Epithelial cell of prostate (primary cell): ENCODE measurements around the gene C12orf60.

Experiments used
- DNase-seq: peaks from one replicate; pipeline ENCODE4 v3.0.0-alpha.2; 2011; ENCODE audit warnings: low read depth, low spot score
- H3K27ac ChIP-seq: fragments of 450-650 bp; 2 replicates; pipeline ENCODE4 v1.5.1; 2017; ENCODE audit warnings: mild to moderate bottlenecking

C12orf60 gene

DNA sequence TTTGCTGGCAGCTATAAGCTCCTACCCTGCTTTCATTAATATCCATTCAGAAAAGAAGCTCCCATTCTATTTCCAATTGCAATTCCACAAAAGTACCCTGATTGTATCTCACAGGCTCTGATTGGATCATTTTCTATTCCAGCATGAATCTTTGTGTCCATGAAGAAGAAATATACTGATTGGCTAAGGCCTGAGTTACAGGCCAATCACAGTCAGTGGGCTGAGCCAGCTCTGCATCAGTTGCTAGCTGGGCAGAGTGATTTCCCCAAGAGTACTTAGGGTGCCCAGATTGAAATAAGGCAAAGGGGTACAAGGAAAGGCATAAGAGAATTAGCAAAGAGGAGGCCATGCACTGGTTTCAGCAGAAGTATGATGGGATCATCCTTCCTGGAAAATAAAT is 25.4 kb downstream of the C12orf60 start:
- H3K27ac ChIP-seq: no peak overlapping the region
- no peak for DNase-seq

DNA sequence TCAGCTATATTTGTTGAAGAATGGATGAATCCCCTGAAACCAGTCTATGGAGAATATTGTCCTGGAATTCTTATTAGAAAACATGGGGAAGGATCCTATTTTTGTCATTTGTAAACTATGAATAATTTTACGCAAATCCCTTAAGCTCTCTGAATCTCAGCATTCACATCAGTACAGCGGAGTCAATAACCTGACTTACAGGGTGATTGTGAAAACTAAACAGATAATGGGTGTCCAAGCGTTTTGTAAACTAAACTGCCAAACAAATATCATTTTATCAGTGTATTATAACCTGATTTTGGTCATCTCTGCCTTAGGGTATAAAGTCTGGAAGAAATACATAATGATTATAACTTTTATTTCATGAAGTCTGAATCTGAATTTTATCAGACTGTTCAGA is 29.9 kb downstream of the C12orf60 start:
- DNase-seq: no peak
- no peak overlapping the region for H3K27ac ChIP-seq

DNA sequence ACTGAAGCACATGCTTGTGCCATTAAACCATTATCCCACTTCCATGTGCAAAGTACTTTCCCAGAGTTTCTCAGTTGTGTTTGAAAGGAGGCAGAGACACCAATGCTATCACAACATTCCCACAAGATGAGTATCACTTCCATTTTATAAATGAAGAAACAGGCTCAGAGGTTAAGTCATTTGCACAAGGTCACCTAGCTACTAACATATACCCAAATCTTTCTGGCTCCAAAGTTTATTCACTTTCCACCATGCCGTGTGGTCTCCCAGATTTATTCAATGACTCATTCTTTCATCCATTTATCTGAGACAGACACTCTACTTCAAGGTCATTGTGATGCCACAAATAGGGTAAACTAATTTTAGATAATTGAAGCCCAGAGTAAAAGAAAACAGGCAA is 30.5 kb downstream of the C12orf60 start:
- DNase-seq: no peak
- H3K27ac ChIP-seq: no peak overlapping the region

DNA sequence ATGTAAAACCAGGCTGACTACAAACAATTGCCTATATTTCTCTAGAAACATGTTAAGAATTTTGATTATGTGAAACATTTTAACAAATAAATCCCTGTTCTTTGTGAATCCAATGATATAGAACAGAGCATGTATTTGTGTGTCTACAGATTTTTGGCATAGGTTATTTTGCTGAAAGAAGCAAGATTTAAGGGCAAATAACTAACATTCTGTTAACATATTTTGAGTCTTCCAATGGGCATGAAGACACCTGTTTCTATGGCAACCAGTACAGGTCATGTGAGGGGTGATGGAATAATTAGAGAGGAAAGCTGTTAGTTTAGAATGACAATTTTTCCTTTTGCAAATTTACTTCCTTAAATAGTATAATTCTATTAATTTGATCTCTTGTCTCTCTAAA is 31.0 kb downstream of the C12orf60 start:
- no peak overlapping the region for H3K27ac ChIP-seq
- DNase-seq: no peak

DNA sequence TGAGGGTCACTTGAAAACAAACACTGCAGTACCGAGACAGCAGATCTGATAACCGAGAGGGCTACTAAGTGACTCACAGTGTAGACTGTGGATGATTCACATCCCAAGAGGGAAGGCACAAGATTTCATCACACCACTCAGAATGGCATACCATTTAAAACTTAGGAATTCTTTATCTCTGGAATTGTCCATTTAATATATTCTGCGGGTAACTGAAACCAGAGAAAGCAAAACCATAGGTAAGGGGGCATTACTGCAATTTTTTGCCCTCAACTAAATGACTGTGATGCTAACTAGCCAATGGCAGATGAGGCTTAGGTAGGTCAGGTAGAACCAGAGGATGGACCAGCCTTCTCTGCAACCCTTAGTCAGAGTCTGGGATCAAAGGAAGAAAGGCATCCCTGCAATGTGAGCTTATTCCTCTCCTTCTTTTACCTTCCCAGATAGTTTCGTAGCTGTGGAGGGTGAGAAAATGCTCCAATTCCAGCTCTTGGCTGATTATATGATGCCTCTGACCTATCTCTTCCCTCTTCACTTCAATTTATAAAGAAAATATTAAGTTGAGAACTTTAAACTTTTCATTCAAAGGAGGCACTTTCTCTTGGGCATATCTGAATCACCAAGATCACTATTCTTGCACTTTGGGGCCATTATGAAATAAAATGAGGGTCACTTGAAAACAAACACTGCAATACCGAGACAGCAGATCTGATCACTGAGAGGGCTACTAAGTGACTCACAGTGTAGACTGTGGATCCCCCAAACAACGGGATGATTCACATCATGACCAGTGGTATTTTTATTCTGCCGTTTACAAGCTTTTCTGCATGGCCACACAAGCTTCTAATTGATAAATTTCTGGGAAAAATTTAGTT is 33.1 kb downstream of the C12orf60 start:
- no peak for DNase-seq
- peak overlapping the region; percentile 73 for H3K27ac ChIP-seq

DNA sequence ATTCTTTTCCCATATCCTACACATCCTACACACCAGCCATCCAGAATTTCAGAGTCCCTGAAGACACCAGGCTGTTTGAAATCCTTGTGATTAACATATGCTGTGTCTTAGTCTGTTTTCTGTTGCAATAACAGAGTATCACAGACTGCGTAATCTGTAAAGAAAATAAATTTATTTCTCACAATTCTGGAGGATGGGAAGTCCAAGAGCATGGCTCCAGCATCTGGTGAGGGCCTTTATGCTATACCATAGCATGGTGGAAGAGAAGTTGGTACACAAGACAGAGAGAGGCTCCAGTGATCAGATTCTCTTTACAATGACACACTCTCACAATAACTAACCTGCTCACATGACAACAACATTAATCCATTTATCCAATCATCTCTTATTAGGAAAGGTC is 35.8 kb downstream of the C12orf60 start:
- H3K27ac ChIP-seq: no peak overlapping the region
- no peak for DNase-seq

DNA sequence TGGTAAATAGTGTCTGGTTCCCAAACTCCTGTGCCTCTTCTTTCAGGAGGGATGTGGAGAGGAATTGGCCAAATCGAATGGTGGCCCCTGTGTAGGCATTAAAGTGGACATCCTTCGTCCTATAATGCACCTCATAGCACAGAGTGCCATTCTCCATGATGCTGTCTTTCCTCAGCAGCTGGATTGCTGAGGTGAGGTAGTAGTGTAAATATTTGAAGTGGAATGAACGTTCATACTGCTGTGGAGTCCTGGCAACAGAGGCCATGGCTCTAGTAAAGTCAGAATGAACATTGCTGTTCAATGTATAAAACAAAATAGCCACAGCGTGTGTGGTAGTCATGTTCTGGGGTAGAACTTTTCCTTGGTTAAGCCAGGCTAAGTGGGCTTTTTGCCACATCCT is 37.1 kb downstream of the C12orf60 start:
- no peak for DNase-seq
- H3K27ac ChIP-seq: no peak overlapping the region

DNA sequence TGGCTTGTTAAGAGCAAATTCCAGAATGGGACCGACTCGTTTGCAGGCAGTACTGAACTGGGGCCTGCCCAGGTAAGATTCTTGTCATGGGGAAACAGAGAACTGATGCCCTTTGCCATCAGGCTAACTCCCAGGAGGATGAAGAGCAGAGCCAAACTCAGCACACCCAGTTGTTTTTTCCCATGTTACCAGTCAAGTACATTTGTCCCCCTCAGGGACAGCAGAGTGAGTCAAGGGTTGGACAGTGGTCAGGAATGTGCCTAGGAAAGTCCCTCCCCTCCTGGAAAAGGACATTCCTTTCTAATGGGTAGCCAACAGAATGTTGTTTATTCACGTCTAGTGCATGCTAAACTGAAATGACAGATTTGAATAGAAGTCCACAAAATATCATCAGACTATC is 38.3 kb downstream of the C12orf60 start:
- no peak for DNase-seq
- no peak overlapping the region for H3K27ac ChIP-seq

DNA sequence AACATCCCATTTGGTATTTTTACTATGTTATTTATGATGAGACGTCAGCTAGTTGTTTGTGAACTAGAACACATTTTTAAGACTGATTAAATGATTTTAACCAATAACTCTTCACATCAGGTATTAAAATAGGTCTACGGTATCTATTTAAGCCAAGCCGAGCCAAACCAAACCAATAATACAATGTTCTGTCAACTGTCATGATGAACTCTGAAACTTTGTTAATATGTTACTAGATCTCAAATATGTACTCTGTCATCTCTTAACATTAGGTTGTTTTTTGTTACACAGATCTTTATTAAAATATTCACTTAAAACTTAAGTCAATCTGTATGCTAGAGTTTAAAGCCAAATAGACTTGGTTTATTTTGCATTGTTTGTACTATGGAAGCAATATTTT is 38.8 kb downstream of the C12orf60 start:
- DNase-seq: no peak
- no peak overlapping the region for H3K27ac ChIP-seq

DNA sequence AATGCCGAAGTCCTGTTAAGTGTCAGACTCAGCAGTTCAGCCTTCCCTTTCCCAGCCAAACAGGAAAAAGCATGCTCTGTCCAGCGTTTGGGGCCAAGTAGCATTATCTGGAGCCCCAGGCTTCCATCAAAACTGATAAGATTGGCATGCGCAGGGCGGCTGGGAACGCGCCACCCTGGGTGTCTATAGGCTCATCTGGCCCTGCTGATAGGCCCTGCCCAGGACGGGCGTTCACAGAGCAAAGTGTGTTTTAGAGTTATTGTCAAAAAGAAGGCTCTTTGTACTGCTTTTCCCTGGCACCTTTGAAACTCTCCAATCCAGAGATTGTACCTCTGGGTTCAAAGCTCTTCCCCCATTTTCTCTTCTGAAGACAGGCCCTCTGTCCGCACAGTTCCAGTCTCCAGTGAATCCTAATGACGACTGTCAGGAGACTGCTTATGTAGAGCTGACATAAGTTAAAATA is 40.0 kb downstream of the C12orf60 start, which contains the start of gene ART4:
Gene ART4, minus strand, starts transcription at position 102 of the 463 bp plus-strand sequence. CDS start 413 bp downstream, outside the sequence.
- H3K27ac ChIP-seq: no peak within 1 kb of the TSS
- DNase-seq: no peak

DNA sequence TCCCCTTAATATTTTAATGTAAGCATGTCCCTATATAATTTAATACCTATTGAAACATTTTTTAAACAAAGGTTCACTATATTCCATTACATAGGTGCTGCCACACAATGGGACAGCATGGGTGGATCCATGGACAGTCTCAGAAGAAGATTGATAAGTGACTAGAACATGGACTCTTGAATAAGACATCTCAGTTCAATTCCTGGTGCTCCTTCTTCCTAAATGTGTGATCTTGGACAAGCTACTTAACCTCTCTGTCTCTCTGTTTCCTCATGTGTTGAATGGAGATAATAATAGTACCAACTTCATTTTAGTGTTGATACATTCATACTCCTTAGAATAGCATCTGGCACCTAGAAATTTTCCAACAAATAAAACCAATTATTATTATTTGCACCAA is 40.9 kb downstream of the C12orf60 start:
- no peak for DNase-seq
- H3K27ac ChIP-seq: no peak overlapping the region

DNA sequence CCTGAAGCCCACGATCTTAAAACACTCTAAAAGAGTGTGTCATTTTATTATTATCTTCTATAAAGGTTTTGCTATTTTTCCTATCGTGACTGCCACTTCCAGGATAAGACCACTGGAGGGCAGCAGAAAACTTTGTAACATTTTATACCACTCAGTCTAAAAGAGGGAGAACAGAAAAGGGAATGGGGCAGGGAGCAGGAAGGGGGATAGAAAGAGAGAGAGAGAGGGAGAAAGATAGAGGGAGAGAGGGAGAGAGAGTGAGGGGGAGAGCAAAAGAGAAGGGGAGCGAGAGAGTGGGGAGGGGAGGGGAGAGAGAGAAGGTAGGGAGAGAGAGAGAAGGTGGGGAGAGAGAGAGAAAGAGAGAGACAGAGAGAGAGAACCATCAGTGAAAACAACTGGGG is 41.9 kb downstream of the C12orf60 start:
- no peak for DNase-seq
- H3K27ac ChIP-seq: no peak overlapping the region

DNA sequence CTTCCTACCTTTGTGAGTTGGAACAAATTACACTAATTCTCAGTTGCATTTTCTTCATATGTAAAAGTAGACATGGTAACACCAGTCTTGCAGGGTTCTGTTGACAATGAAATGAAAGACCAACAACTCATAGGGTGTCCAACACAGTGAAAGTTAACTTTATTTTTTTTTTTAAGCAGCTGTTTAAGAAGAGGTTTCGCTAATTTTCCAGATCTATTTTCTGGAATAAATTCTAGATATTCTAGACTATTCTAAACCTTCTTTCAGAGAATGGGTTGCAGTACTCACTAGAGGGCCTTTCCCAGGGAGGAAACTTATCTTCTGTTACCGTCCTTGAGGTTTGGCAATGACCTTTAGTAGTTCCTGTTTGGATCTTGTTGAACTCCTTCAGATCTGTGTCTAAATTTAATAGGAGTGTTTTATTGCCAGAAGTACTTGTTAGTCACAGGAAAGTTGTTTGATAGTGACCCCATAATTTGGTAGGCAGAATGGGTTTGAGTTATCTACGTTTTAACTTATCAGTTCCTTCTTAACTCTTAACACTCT is 42.6 kb downstream of the C12orf60 start:
- no peak for DNase-seq
- H3K27ac ChIP-seq: no peak overlapping the region

DNA sequence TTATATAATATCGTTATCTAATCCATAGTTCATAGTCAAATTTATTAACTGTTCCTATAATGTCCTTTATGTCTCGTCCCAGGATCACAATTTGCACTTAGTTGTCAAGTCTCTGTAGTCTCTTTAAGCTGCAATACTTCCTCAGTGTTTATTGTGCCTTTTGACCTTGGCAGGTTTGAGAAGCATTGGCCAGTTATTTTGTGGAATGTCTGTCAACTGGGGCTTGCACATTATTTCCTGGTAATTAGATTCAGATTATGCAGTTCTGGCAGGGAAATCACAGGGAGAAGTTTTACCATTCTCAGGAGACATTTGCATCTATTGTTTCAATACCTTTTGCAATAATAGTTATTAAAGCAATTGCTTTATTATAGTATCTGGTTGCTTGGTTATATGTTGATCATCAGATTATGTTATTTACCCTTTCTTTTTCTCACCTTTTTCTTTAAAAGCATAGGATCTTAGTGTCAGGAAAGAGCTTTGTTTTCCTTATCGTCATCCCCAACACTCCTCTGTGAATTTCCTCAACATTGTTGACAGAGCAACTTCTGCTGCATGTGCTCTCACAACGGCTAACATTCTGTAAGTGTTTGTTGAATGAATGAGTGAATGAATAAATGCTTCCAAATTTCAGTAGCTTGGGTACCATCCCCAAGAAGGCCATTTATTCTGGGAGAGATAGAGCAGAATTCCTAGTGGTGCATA is 43.6 kb downstream of the C12orf60 start:
- DNase-seq: no peak
- H3K27ac ChIP-seq: no peak overlapping the region

DNA sequence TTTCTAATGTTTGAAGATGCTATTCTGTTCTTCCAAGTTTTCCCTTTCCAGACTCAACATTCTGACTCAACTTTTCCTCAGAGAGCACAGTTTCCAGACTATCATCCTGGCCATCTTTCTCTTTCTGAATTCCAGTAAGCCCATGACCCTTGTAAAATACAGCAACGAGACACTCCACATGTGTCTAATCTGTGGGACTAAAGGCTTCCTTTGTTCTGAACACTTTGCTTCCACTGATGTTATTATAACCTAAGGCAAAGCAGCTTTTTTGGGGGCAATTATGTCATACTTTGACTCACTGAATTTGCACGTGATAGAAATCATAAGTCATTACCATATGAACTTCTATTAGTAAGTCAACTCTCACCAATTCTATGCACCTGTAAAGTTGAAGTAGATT is 46.2 kb downstream of the C12orf60 start:
- DNase-seq: no peak

DNA sequence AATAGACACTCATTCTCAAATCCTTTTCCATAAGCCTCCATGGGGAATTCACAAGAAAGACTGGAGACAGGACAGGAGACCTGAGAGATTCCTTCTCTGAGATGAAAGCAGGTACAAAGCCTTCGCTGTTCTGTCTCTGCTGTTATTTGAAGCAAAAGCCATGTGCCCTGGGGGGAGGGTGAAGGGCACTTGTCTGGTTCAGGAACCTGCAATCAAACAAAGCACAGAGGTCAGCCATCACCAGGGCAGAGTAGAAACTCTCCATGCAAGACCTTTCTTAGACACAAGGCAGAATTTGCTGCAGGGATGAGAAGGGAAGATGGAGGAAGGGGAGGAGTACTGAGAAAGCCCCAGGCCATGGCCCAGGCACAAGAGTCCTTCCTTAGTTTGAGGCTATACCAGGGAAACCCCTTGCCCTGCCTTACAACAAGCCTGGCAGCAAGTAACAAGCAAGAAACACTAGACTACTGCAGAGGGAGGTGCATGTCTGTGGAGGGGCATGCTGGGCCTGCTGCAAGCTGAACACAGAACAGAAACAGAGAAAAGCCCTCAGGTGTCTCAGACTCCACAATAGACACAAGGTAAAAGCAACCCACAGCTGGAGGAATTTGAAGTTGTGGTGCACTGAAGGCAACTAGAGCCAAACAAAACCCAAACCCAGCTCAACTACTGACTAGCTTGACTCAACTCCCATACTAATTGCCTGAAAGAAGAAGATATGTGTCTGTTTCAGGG is 47.6 kb downstream of the C12orf60 start:
- H3K27ac ChIP-seq: no peak overlapping the region
- no peak for DNase-seq

More for the DNA sequence above, 46.2 kb downstream of the C12orf60 start:
- no peak overlapping the region for H3K27ac ChIP-seq

DNA sequence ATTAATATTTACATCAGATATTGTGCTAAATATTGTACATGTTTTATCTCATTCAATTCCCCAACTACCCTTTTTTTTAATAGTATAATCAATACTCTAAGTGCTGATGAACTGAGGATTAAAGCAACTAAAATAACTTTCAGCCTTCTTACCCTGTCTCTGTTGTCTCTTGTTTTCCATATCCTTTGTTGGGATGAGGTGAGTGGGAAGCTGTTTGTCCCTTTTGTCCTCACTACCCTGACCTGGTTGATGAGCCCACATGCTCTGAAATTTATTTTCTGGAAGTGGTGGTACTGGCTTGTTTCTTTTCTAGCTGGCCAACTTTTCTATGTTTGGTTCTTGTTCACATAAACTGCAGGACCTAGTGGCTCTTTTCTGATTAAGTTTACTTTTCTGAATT is 49.4 kb downstream of the C12orf60 start:
- H3K27ac ChIP-seq: no peak overlapping the region
- no peak for DNase-seq

DNA sequence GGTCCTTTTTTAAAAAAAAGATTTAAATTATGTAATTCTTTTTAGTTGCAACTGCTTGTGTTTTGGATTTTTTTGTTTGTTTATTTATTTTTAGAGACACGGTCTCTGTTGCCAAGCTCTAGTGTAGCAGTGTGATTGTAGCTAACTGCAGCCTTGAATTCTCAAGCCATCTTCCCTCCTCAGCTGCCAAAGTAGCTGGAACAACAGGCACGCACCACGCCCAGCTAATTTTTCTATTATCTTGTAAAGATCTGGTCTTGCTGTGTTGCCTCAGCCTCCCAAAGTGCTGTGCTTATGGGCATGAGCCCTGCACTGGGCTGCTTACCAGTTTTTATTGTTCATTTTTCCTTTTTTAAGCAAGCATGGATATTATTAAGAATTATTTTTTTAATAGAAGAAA is 50.5 kb downstream of the C12orf60 start:
- no peak for DNase-seq
- H3K27ac ChIP-seq: no peak overlapping the region

DNA sequence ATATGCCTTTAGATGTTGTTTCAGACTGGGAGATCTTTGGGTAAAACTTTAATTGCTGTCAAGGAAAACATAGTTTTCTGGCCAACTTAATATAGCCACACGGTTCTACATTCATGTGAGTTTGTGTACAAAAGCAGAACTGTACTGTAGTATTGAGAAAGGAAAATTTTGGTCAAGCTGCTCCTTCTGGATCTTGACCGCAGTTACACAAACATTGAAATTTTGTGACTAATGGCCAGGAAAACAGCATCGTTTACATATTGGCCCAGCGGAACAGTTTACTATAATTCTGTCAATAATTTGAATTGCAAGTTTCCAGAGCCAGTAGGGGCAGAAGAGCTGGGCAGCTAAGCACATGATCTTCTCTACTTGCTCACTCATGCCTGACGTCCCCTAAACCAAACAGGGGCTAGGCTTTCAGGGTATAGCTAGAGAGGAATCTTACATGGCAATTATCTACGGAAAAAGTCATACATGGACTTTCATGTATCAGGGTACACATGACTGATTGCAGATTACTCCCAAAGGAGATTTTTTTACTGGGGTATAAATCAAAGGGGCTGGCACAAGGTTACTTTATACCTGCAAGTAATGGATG is 51.2 kb downstream of the C12orf60 start:
- no peak for DNase-seq
- no peak overlapping the region for H3K27ac ChIP-seq

DNA sequence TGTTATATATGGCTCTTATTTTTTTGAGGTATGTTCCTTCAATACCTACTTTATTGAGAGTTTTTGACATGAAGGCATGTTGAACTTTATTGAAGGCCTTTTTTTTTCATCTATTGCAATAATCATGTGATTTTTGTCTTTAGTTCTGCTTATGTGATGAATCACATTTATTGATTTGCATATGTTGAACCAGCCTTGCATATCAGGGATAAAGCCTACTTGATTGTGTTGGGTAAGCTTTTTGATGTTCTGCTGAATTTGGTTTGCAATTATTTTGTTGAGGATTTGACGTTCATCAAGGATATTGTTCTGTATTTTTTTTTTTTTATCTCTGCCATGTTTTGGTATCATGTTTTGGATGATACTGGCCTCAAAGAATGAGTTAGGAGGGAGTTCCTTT is 55.0 kb downstream of the C12orf60 start:
- no peak for DNase-seq
- H3K27ac ChIP-seq: no peak overlapping the region
